Left cardiac atrium (tissue), 4 donors: ENCODE measurements around the gene ADAMTS4. TPM values are rescaled to one million over a fixed set of nuclear protein-coding genes. Genes with fewer than 3 reads are reported as not detected.

Experiments used
- ATAC-seq, 2 donors: fragments of 200-7000 bp; cut with Tn5 transposase; one replicate each; pipeline ENCODE4 v1.9.1; 2020; ENCODE audit warnings: mild to moderate bottlenecking in 2 of 2, moderate library complexity in 2 of 2
- DNase-seq: peaks from one replicate; pipeline ENCODE4 v3.0.0-alpha.2; 2020
- intact Hi-C, 2 donors: fragments of 100-400 bp; cut with DNase I; formaldehyde crosslinking; loops; one replicate each; pipeline versions ENCODE4 v1.14.1 to v1.15.1; 2022 to 2023
- total RNA-seq, 2 donors: library from RNA; stranded (reverse); fragmentation: NEBNext Ultra II Directional; extraction: Animal tissue kit (Norgen Biotek cat#: 25700); gene quantifications; one replicate each; pipeline ENCODE4 v1.2.1, GENCODE V29; 2021
- donor health status: DM: no; HTN: yes; CAD: no.
- donor health status: DM: no; HTN: yes; CAD: no; lungs with severe emphysema.
- donor health status: DM: yes; HTN: yes; CAD: no.
- donor health status: Dilated cardiomyopathy.

Gene ADAMTS4
- total RNA-seq, 2 donors from 2014 or later: 16.5 to 117 TPM

GRCh38 chr1:161182214-161182613, 16.6 kb downstream of the ADAMTS4 start:
- intact Hi-C loops: no loop called here
- DNase-seq: peak; percentile 19
- ATAC-seq: no peak

GRCh38 chr1:161180639-161181038, 18.2 kb downstream of the ADAMTS4 start:
- intact Hi-C loops: no loop called here
- DNase-seq: peak; percentile 2
- no peak for ATAC-seq

- DNase-seq: no peak
- ATAC-seq: no peak
- intact Hi-C loops: no loop called here
These were observed 19.2 kb downstream of the ADAMTS4 start for GRCh38 chr1:161179698-161180097.

GRCh38 chr1:161177936-161178244, 21.0 kb downstream of the ADAMTS4 start:
- no peak for ATAC-seq
- intact Hi-C loops: no loop called here
- no peak for DNase-seq

DNA sequence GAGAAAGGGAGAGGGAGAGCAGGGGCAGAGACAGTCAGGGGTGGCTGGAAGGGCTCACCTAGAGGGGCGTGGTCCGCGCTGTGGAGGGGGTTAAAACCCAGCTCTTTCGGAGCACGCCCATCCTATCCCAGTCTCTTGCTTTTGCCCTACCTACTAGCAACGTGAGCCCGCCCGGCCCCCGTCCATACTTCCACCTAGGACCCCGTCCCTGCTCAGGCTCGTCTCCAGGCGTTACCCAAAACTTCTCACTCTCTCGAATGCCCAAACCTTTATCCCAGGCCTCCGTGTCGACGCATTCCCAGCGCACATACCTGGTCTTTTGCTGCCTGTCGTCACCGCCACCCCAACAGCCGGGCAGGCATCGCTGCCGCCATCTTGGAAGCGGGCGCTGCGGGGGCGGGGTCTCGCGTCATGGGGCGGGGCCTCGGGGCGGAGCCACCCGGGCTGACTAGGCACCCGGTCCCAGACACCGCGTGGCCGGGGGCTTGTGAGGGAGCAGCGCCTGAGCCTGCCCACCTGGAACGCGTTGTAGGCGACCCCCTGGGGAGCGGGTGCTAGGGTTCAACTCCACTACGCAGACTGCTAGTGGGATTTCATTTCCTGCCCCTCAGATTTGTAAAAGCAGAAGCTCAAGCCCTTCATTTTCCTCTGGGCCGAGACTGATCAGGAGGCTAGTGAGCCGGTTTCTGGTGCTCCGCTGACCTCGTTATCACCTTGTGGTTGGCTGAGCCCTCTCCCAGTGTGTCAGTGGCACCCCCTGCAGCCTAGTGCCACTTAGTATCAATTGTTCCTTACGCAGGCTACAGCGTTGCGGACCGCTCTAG, 21.5 kb downstream of the ADAMTS4 start, which contains the start of gene B4GALT3:
B4GALT3 (minus strand) TSS at position 396 of the 824 bp plus-strand sequence. CDS start 1,447 bp downstream, outside the sequence.
- DNase-seq: peak; percentile 92
- intact Hi-C loops: no loop called here
- ATAC-seq: peak; percentile 96 to 97

- intact Hi-C loops: no loop called here
- ATAC-seq: peak; percentile 0
These were observed 22.3 kb downstream of the ADAMTS4 start for GRCh38 chr1:161176468-161177111.

GRCh38 chr1:161175771-161176453, 22.9 kb downstream of the ADAMTS4 start:
- intact Hi-C loops: no loop called here
- no peak for ATAC-seq
- peak; percentile 15 for DNase-seq

More at GRCh38 chr1:161176468-161177111, 22.3 kb downstream of the ADAMTS4 start:
- peak; percentile 7 for DNase-seq

GRCh38 chr1:161174911-161175310, 23.9 kb downstream of the ADAMTS4 start:
- DNase-seq (peak; percentile 26), ATAC-seq (no peak)
- intact Hi-C loops: no loop called here

DNA sequence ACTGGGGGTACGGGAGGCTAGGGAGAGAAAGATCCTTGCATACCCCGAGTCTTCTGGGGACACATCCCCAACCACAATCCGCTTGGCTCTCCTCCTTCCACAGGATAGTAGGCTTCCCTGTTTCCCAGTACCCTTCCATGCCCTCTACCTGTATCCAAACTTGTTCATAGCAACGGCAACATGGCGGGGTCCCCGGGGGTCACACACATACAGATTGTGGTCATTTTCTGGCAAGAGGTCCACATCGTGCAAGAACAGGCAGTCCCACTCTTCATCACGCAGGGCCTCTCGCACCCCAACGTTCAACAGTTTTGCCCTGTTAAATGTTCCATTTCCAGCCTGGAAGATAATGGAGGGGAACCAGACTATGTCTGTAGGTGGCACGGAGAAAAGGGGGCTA, 25.1 kb downstream of the ADAMTS4 start:
- intact Hi-C loops: no loop called here
- DNase-seq (peak; percentile 18), ATAC-seq (no peak)

- peak in 1 of 2 donors; percentile 12 for ATAC-seq
- intact Hi-C loops: no loop called here
- peak; percentile 66 for DNase-seq
These were observed 26.0 kb downstream of the ADAMTS4 start for GRCh38 chr1:161172776-161173376.

DNA sequence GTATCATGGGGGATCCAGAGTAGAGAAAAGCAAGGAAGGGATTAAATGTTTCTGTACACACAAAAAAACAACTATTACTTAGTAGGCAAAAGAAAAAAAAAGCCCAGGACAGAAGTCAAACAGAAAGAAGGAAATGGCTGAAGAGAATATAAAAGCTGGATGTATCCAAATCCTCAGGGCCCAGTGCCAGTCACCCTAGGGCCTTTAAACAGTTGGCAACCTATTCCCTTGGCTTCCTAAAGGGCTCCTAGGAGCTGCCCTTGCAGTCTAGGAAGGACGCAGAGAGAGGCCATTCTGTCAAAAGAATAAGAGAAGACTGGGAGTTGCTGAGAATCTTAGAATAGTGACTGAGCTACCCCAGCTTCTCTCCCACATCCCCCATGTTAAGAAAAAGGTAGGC, 26.5 kb downstream of the ADAMTS4 start:
- intact Hi-C loops: no loop called here
- ATAC-seq (no peak), DNase-seq (no peak)

GRCh38 chr1:161171696-161172095, 27.2 kb downstream of the ADAMTS4 start:
- peak; percentile 21 for DNase-seq
- ATAC-seq: no peak
- intact Hi-C loops: no loop called here

GRCh38 chr1:161171191-161171590, 27.7 kb downstream of the ADAMTS4 start:
- DNase-seq: peak; percentile 14
- intact Hi-C loops: no loop called here
- no peak for ATAC-seq

- intact Hi-C loops: no loop called here
- ATAC-seq (no peak), DNase-seq (peak; percentile 18)
These were observed 29.9 kb downstream of the ADAMTS4 start for GRCh38 chr1:161168906-161169305.

GRCh38 chr1:161166669-161167548, 31.9 kb downstream of the ADAMTS4 start:
- ATAC-seq: peak in 1 of 2 donors; percentile 1
- DNase-seq: peak; percentile 19
- intact Hi-C loops: no loop called here

DNA sequence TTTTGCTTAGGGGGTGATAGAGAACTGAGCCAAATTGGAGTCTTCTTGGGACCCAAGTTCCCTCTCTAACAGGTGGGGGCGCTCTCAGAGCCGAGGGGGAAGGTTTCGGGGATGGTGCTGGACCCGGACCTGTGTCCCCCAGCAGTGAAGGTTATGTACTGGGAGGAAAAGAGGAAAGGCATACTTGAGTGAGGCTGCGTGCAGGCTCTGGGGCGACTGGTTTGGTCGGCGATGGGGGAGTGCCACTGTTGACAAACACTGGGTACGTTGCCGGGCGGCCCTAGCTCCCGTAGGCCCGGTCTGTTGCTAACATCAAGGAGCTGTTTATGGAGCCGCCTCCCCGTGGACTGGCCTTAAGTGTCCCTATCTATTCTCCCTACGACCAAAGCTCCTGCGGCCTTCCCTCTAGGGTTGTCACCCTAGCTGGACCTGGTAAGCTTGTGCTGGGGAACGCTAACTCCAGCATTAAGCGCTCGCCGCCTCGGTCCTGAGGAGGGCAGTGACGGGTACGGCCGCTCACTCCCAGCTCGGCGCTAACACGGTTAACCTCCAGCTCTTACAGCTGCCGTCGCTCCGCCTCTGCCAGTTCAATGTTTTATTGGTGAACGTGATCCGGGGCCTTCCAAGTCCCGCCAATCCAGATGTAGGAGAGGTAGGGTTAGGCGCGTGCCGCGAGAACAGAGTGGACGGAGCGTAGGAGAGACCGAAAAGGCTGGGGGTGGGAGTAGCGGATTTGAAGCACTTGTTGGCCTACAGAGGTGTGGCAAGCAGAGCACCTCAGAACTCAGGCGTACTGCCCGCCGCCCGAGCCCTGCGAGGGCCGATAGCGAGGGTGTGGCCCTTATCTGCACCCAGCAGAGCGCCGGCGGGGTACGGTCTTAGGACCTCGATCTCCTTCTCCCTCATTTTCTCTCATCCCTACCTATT, 32.8 kb downstream of the ADAMTS4 start, which contains the start of gene PPOX:
PPOX (plus strand) TSS at position 685 of the 927 bp plus-strand sequence. CDS start 422 bp downstream, outside the sequence.
- ATAC-seq (peak; percentile 97), DNase-seq (peak; percentile 98)
- intact Hi-C loops: no loop called here

GRCh38 chr1:161164901-161165610, 33.8 kb downstream of the ADAMTS4 start:
- intact Hi-C loops: no loop called here
- ATAC-seq (no peak), DNase-seq (peak; percentile 18)
